PC-3 (cell line): ENCODE data around the gene TEPSIN.

Experiments
- CTCF ChIP-seq: fragments of 300-600 bp; sonication (generic); conservative IDR thresholded peaks from 2 replicates; pipeline ENCODE4 v1.5.1; 2017; ENCODE audit warnings: antibody characterized with exemption, low read depth, mild to moderate bottlenecking, low read length
- EZH2phosphoT487 ChIP-seq: fragments of 300-600 bp; sonication (generic); IDR thresholded peaks from 2 replicates; pipeline ENCODE4 v1.6.1; 2018; ENCODE audit warnings: mild to moderate bottlenecking, antibody characterized with exemption, low read length, borderline replicate concordance

- TF ChIP-seq CTCF (no peak), EZH2phosphoT487 (no peak)
Measured at GRCh38 chr17:81251094-81251708, 12.3 kb upstream of the TEPSIN start.
